PC-9 (cell line): ENCODE data around the gene BCL2L11.

Experiments used
- CTCF ChIP-seq: fragments of 200-600 bp; sonication (generic); conservative IDR thresholded peaks from 2 replicates; pipeline ENCODE4 v1.6.1; 2017; ENCODE audit warnings: mixed run types, antibody characterized with exemption, mild to moderate bottlenecking, moderate library complexity
- EZH2 ChIP-seq: fragments of 200-600 bp; sonication (generic); IDR thresholded peaks from 2 replicates; pipeline ENCODE4 v1.8.0; 2017; ENCODE audit warnings: antibody characterized with exemption, low read depth

- TF ChIP-seq CTCF (peak; percentile 25; the same call in 1 of the 2 replicates), EZH2 (no peak)
These were observed 514 bp downstream of the BCL2L11 start for GRCh38 chr2:111121028-111121827.
